Astrocyte of the cerebellum (primary cell): Measurements from ENCODE around the gene BACH2.
"Not testable (repeated sequence)": the region's sequence is repeated elsewhere in the genome, so short reads cannot be mapped to it uniquely, and the experiment has no call there.

Experiments used
- DNase-seq: peaks from one replicate; pipeline ENCODE4 v3.0.0-alpha.2; 2011; ENCODE audit warnings: low read depth
- H3K4me3 ChIP-seq: 2 replicates; pipeline ENCODE4 v1.5.1; 2011; ENCODE audit warnings: mild to moderate bottlenecking, low read depth, low read length, moderate library complexity
- in situ Hi-C: cut with HindIII; loops from 2 replicates; pipeline ENCODE4 v1.10.0; 2017; ENCODE audit warnings: low sequenced_read_pairs
- TF ChIP-seq, protein P1 (sequence below): IDR thresholded peaks from 2 replicates; pipeline ENCODE4 v1.5.1; 2012; ENCODE audit warnings: low read length, low read depth, moderate library complexity, mild to moderate bottlenecking; ENCODE audit errors: missing control alignments

Gene BACH2

DNA sequence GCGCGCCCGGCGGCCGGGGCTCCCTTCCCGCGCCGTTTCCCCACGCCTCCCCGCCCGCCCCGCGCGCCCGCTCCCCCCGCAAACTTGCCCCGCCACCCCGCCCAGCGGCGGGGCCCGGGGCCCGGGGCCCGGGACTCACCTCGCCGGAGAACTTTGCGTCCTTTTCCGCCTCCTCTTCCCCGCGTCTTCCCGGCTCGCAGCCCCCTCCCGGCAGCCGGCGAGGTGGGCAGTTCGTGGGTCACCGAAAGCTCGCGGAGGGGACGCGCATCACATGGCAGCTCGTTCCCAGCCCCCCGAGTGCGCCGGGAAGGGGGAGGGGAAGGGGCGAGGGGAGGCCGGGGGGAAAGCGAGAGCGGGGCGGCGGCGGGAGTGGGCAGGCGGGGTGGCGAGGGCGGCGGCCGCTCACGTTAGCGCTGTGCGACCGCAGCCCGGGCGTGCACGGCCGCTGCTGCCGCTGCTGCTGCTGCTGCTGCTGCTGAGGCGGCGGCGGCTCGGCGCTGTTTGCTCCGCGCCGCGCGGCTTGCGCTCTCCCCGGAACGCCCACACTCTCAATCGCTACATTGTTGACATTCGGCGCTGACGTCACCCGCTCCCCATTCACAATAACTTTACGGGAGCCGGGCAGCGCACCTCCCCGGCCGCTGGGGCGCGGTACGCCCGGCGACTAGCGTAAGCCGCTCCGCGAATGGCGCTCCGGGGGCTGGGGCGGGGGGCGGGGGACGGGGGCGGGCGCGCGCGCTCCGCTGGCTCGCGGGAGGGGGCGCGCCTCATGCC, at the start of gene BACH2:
Gene BACH2, minus strand, starts transcription at position 503 of the 774 bp plus-strand sequence. CDS start 287,999 bp downstream, outside the sequence.
- H3K4me3 ChIP-seq = peak within 1 kb of the TSS; percentile 64
- peak; percentile 88 for DNase-seq
- in situ Hi-C loops = loop anchor here (5.0 kb wide), 1 partner anchor 74 kb away; no protein-coding TSS in a partner anchor
- TF ChIP-seq, protein P1, sequence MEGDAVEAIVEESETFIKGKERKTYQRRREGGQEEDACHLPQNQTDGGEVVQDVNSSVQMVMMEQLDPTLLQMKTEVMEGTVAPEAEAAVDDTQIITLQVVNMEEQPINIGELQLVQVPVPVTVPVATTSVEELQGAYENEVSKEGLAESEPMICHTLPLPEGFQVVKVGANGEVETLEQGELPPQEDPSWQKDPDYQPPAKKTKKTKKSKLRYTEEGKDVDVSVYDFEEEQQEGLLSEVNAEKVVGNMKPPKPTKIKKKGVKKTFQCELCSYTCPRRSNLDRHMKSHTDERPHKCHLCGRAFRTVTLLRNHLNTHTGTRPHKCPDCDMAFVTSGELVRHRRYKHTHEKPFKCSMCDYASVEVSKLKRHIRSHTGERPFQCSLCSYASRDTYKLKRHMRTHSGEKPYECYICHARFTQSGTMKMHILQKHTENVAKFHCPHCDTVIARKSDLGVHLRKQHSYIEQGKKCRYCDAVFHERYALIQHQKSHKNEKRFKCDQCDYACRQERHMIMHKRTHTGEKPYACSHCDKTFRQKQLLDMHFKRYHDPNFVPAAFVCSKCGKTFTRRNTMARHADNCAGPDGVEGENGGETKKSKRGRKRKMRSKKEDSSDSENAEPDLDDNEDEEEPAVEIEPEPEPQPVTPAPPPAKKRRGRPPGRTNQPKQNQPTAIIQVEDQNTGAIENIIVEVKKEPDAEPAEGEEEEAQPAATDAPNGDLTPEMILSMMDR = peak; percentile 15

DNA sequence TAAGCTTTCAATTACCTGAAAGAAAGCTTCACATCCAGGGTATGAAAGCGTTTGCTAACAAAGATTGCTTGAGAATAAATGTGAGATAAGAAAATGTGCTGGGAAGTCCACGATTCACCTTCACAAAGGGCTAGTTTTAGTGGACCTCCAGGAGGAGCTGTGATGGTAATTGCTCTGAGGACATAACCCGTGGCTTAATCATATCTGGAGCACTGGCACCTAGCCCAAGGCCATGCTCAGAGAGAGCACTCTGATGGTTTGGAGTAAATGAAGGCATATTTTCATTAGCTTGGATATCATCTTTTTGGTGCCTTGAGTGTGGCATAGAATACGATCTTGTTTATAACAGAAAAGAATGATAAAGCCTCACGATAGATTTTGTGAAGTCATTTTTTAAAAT, 46.9 kb upstream of the BACH2 start:
- in situ Hi-C loops = no loop called here
- H3K4me3 ChIP-seq = no peak overlapping the region
- TF ChIP-seq, protein P1 = peak; percentile 42
- DNase-seq = no peak

DNA sequence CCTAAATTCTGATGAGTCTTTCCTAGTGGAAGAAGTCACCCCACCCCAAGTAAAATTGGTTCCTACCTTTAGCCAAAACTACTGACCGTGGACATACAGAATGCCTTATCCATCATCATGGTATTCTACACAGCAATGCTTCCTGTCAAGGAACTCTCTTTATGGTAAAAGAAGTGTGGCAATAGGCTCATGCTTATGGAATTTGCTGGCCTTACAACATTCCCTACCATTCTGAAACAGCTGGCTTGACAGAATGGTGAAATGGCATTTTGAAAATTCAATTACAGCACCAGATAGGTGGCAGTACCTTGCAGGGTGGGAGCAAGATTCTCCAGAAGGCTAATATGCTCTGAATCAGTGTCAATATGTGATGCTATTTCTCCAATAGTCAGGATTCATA, 41.8 kb upstream of the BACH2 start:
- H3K4me3 ChIP-seq = no peak overlapping the region
- DNase-seq = no peak
- in situ Hi-C loops = no loop called here
- TF ChIP-seq, protein P1 = no peak

DNA sequence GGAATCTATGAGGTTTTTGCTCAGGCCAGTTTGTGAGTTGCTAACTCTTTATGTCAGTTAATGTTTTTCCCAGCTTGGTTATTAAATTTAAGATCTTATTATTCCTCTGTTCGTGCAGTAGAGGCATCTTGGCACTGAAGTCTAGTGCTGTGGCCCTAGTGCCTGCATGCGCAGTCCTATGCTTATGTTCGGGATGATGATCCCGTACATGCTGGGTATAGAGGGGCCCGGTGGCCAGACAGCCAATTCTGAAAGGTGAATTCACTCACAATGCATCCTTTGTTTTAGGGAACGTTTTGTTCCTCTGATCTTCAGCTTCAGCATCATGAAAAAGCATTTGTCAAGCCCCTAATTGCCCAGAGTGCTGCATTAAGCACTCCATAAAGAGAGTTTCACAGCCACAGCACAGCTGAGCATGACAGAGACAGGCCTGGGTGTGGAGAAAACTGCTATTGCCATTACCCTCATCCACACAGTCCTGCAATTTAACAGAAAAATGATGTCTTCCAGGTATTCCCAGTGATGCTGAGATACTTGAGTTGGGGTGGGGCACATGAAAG, 39.8 kb upstream of the BACH2 start:
- no peak overlapping the region for H3K4me3 ChIP-seq
- in situ Hi-C loops = no loop called here
- DNase-seq = no peak
- TF ChIP-seq, protein P1 = no peak

DNA sequence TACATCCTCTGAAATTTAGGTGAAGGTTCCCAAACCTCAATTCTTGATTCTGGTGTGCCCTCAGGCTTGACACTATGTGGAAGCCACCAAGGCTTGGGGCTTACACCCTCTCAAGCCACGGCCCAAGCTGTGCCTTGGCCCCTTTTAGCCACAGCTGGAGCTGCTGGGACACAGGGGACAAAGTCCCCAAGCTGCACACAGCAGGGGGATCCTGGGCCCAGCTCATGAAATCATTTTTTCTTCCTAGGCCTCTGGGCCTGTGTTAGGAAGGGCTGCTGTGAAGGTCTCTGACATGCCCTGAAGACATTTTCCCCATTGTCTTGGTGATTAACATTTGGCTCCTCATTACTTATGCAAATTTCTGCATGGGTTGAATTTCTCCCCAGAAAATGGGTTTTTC, 37.3 kb upstream of the BACH2 start:
- DNase-seq = no peak
- TF ChIP-seq, protein P1 = no peak
- in situ Hi-C loops = no loop called here
- no peak overlapping the region for H3K4me3 ChIP-seq

DNA sequence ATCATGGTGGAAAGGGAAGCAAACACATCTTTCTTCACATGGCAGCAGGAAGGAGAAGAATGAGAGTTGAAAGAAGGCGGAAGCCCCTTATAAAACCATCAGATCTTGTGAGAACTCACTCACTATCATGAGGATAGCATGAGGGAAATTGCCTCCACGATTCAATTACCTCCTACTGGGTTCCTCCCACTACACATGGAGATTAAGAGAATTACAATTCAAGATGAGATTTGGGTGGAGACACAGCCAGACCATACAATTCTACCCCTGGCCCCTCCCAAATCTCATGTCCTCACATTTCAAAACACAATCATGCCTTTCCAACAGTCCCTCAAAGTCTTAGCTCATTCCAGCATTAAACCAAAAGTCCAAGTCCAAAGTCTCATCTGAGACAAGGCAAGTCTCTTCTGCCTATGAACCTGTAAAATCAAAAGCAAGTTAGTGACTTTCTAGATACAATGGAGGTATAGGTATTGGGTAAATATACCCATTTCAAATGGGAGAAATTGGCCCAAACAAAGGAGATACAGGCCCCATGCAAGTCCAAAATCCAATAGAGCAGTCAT, 36.4 kb upstream of the BACH2 start:
- DNase-seq, in situ Hi-C loops, H3K4me3 ChIP-seq: not testable (repeated sequence)
